ENCODE results near the gene ARID3B.
"Not testable (repeated sequence)": the region's sequence is repeated elsewhere in the genome, so short reads cannot be mapped to it uniquely, and the experiment has no call there.

ARID3B gene

GRCh38 chr15:74540761-74541493 is at the start of gene ARID3B:
Gene ARID3B, plus strand, starts transcription at chr15:74541220. Its CDS starts 2,717 bp downstream, at chr15:74543937.
- DNase-seq (ENCODE audit: low read depth), result peak; percentile 93

- no peak for DNase-seq (ENCODE audit: low read depth)
Observed at GRCh38 chr15:74496648-74497047, 44.4 kb upstream of the ARID3B start.

GRCh38 chr15:74497584-74497983 is 43.4 kb upstream of the ARID3B start:
- no peak for DNase-seq (ENCODE audit: low read depth)

GRCh38 chr15:74499366-74499765 is 41.7 kb upstream of the ARID3B start:
- no peak for DNase-seq (ENCODE audit: low read depth)

GRCh38 chr15:74500401-74500800 is 40.6 kb upstream of the ARID3B start:
- no peak for DNase-seq (ENCODE audit: low read depth)

- DNase-seq (ENCODE audit: low read depth), result no peak
Observed at GRCh38 chr15:74502301-74502700, 38.7 kb upstream of the ARID3B start.

- no peak for DNase-seq (ENCODE audit: low read depth)
Observed at GRCh38 chr15:74504418-74504817, 36.6 kb upstream of the ARID3B start.

GRCh38 chr15:74504836-74505235 is 36.2 kb upstream of the ARID3B start:
- no peak for DNase-seq (ENCODE audit: low read depth)

- no peak for DNase-seq (ENCODE audit: low read depth)
Observed at GRCh38 chr15:74505837-74506514, 35.0 kb upstream of the ARID3B start.

- no peak for DNase-seq (ENCODE audit: low read depth)
Observed at GRCh38 chr15:74506515-74506840, 34.5 kb upstream of the ARID3B start.

GRCh38 chr15:74511583-74511982 is 29.4 kb upstream of the ARID3B start:
- DNase-seq (ENCODE audit: low read depth), result no peak

- DNase-seq (ENCODE audit: low read depth), result not testable (repeated sequence)
Observed at GRCh38 chr15:74514059-74514458, 27.0 kb upstream of the ARID3B start.

- DNase-seq (ENCODE audit: low read depth), result no peak
Observed at GRCh38 chr15:74517096-74517495, 23.9 kb upstream of the ARID3B start.

GRCh38 chr15:74519311-74519710 is 21.7 kb upstream of the ARID3B start:
- no peak for DNase-seq (ENCODE audit: low read depth)

GRCh38 chr15:74520407-74520806 is 20.6 kb upstream of the ARID3B start:
- no peak for DNase-seq (ENCODE audit: low read depth)

GRCh38 chr15:74523982-74524381 is 17.0 kb upstream of the ARID3B start:
- DNase-seq (ENCODE audit: low read depth), result no peak

GRCh38 chr15:74525309-74525708 is 15.7 kb upstream of the ARID3B start:
- no peak for DNase-seq (ENCODE audit: low read depth)

- no peak for DNase-seq (ENCODE audit: low read depth)
Observed at GRCh38 chr15:74525945-74526344, 15.1 kb upstream of the ARID3B start.

GRCh38 chr15:74528876-74529275 is 12.1 kb upstream of the ARID3B start:
- no peak for DNase-seq (ENCODE audit: low read depth)

GRCh38 chr15:74529921-74530320 is 11.1 kb upstream of the ARID3B start:
- DNase-seq (ENCODE audit: low read depth), result no peak

GRCh38 chr15:74530771-74531143 is 10.3 kb upstream of the ARID3B start:
- DNase-seq (ENCODE audit: low read depth), result no peak

GRCh38 chr15:74531144-74531811 is 9.7 kb upstream of the ARID3B start:
- DNase-seq (ENCODE audit: low read depth), result no peak

GRCh38 chr15:74535388-74536084 is 5.5 kb upstream of the ARID3B start:
- no peak for DNase-seq (ENCODE audit: low read depth)
